HG02588 (cell line): ENCODE results near the gene ASTN2.

Source experiments
- ATAC-seq: cut with Tn5 transposase; IDR thresholded peaks from one replicate; pipeline ENCODE4 v1.9.1; 2021; ENCODE audit warnings: mild to moderate bottlenecking, moderate library complexity; ENCODE audit not compliant: unreplicated experiment

Gene ASTN2

DNA sequence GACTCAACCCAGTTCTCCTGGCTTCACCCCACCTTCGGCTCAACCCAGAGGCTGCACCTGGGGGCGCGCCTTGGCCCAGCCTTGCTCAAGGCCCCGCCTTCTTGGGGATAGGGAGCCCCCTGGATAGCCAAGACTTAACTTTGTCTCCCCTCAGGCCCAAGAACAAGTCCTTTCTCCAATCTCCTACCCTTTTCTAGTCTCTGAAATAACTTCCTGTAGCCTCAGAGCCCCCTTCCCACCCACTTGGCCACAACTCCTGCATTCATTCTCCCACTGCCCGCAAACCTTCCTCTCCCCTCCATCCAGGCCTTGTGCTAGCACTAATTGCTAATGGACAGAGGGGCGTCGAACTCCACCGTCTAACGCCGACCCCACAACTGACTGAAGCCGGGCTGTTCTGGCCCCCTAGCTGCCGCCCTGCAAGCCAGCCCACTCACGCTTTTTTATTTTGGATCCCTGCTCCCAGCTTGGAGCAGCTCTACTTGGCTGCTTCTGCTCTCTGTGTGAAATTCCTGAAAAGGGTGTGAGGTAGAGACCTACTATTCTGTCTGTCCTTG, 579 bp upstream of the ASTN2 start:
- ATAC-seq, result no peak

- ATAC-seq, result no peak
Observed at GRCh38 chr9:117414220-117414905, 494 bp downstream of the ASTN2 start.

DNA sequence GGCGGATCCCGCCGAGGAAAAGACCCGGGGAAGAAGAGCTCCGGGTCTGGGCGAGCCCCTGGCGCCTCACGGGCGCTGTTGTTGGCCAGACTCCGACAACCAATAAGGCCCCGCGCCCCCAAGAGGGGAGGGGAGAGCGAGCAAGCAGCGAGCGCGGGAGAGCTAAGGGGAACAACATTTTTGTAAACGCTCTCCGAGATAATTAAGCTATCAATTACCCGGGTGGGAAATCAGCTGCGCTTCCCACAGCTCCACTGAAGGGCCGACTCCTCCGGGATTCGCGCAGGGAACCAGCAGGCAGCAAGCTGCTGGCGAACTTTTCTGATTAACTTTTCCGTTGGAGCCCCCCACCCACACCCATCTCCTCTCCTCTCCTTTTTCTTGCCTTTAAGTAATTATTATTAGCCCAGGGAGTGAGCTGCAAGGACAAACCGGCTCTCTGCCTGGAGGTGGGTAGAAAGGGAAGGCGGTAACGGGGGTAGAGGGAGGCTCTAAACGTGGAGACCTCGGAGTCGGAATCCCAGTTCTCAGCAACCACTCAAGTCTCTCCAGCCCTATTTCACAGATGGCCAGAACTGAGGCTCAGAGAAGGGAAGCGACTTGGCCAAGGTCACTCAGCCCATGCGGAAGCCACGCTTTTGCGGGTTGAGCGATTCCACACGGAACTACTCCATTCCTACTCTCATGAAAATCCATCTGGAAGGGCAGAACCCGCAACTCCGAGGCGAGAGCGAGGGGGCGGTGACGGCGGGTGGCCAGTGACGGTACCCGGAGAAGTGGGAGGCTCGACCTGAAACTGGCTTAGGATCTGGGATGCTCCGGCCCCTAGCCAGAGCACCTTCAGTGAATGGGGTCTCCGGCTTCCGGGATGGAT, 1.3 kb downstream of the ASTN2 start:
- ATAC-seq, result no peak

- ATAC-seq, result no peak
Observed at GRCh38 chr9:117412841-117413240, 2.0 kb downstream of the ASTN2 start.

DNA sequence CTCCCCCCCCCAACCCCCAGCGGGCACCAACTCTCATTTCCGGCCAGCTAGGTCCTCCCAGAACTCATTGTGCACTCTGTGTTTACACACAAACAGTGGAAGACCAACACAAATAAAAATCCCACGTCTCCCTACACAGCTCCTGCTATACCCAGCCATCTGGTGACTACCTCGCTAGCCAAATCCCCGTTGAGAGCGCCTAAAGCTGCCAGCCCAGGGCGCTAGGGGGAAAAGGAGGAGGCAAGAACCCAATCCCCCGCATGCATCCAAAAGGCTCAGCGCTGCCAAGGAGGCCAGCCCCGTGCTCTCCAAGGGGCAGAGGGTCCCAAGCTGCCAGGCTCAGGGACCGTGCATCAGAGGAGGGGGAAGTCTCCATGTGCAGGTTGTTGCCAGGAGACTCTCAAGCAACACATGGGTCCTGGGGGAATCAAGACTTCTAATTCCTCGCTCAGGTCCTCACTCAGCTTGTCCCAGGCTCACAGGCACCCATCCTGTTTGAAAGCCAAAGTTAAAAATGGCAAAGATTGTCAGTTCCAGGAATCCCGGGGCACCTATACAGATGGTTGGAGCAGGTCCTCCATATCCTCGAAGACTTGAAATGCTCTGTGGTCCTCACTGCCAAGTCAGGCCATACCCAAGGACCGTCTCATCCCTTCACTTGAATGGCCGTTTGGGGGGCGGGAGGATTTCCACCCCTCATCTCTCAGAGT, 2.7 kb downstream of the ASTN2 start:
- ATAC-seq, result no peak

DNA sequence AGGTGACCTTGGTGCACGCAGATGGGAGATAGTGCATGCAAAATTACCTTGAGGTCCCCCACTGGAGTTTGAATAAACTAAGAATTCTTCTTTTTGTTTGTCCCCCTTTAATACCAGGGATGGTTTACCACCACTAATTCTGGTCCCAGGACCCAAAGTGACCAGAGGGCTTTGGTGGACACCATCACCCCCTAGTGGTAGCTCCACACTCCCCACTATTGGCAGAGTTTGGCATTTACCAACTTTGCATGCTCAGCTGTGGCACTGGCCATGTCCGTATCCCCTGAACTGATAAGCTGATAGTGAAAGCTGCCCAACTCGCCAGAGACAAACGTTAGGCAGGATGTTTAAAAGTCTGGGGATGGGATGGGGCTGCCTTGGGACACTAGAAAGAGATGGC, 3.3 kb downstream of the ASTN2 start:
- ATAC-seq, result no peak

GRCh38 chr9:117409321-117409720, 5.5 kb downstream of the ASTN2 start:
- ATAC-seq, result no peak

- ATAC-seq, result no peak
Observed at GRCh38 chr9:117407436-117408022, 7.3 kb downstream of the ASTN2 start.

DNA sequence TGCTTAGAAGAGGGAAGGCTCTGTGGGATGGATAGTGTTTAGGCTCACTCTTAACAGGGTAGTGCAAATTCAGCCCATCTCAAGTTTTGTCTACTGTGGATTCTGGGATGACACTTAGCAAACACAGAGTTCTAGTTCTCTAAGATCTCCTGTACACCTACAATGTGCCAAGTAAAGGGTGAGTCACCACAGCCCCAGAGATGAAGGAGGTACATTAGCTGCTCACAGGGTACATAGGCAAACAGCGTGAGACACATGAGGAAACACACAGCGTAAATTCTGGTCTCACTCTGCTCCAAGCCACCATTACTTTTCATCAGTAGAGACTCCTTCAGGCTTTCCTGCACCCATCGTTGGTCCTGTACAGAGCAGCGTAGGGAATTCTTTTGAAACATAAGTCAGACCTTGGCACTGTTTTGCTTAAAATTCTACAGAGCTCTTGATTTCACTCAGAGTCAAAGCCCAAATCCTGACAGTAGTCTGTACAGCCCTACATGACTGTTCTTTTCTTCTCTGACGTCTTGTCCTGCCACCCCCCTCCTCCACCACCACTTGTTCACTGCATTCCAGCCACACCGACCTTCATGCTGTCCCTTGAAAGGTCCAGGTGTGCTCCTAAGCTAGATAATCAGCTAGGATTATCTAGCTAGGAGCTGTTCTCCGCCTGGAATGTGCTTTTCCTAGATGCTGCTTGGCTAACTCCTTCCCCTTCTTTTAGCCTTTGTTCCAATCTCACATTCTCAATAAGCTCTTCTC, 8.7 kb downstream of the ASTN2 start:
- no peak for ATAC-seq

- no peak for ATAC-seq
Observed at GRCh38 chr9:117403848-117404247, 11.0 kb downstream of the ASTN2 start.

- no peak for ATAC-seq
Observed at GRCh38 chr9:117403403-117403811, 11.4 kb downstream of the ASTN2 start.

DNA sequence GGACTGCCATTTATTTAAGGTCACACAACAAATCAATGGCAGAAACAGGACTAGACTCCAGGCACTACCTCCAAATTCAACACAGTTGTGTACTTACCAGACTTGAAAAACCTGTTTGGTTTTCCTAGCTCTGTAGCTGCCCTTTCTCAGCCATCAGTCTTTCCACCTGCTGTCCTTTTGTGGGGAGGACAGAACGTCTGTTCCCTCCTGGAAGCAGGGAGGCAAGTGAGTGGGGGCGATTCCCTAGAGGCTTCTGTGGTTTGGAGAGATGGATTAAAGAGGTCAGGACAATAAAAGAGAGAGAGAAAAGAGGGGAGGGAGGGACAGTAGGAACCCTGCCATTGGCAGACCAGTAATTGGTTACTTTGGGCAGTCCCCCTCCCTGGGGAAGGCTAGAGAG, 14.7 kb downstream of the ASTN2 start:
- ATAC-seq, result no peak

- no peak for ATAC-seq
Observed at GRCh38 chr9:117395151-117395650, 19.7 kb downstream of the ASTN2 start.

DNA sequence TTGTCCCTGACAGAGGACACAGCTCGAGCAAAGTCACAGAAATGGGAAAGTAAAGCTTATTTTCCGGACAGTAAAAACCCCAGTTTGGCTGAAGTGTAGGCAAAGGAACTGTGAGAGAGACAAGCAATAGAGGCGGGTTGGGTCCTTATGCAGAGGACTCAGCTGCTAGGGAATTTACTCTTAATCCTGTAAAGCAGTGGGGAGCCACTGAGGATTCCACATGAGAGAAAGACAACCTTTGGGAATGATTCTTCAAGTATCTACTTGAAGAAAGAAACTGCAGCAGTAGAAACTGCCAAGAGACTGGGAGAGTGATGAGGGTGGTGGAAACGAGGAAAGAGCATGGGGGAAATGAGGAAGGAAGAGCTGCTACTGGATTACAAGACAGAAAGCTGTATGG, 20.2 kb downstream of the ASTN2 start:
- no peak for ATAC-seq

GRCh38 chr9:117392992-117393391, 21.9 kb downstream of the ASTN2 start:
- no peak for ATAC-seq

GRCh38 chr9:117387422-117387821, 27.4 kb downstream of the ASTN2 start:
- ATAC-seq, result no peak

- ATAC-seq, result no peak
Observed at GRCh38 chr9:117379341-117379740, 35.5 kb downstream of the ASTN2 start.

DNA sequence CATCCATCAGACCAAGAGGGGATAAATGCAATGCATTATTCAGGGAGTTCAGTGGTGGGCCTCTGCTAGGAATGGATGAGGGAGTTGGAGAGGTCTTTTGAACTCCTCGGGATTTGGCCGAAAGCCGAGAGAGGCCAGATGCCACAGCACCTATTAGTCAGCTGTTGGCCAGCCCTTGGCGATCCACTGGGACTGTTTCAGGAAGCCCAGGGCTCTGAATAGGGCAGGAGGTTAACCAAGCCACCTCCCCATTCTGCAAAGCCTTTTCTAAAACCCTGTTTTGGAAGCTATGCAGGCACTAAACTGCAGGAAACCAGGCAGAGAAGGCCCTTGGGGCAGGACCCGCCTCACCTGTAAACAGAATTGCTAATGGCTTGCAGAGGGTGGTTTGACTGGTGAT, 37.8 kb downstream of the ASTN2 start:
- ATAC-seq, result no peak

GRCh38 chr9:117375956-117376355, 38.9 kb downstream of the ASTN2 start:
- no peak for ATAC-seq

DNA sequence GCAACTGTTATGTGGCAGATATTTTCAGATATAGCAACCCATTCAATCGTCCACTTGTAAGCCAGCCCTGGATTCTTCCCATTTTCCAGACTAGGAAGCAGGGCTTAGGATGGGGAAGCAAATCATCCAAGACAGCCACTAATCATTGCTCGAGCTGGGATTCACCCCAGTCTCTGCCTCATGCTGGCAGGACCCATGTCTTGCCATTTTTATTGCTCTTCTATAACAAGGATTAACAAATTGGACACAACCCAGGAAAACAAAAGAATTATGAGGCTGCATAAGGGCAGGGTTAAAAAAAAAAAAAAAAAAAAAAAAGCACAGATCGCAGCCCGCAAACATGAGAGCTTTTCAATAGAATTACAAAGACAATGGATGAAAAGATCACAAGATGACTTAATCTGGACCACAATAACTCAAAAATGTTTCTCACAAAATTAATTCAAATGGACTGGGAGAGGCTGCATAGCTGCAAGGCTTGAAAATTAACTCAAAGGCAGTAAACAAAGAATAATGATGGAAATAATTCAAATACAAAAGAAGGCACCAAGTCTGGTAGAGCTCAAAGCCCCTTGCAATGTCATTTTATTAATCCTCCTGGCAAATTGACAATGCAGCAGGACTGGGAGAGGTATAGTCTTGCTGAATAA, 40.7 kb downstream of the ASTN2 start:
- ATAC-seq, result no peak
